GM21723 (cell line): ENCODE measurements around the gene B4GALNT3.

ENCODE experiments used
- ATAC-seq: cut with Tn5 transposase; IDR thresholded peaks from one replicate; pipeline ENCODE4 v1.9.1; 2021; ENCODE audit warnings: mild to moderate bottlenecking, moderate library complexity; ENCODE audit not compliant: unreplicated experiment

B4GALNT3 gene

DNA sequence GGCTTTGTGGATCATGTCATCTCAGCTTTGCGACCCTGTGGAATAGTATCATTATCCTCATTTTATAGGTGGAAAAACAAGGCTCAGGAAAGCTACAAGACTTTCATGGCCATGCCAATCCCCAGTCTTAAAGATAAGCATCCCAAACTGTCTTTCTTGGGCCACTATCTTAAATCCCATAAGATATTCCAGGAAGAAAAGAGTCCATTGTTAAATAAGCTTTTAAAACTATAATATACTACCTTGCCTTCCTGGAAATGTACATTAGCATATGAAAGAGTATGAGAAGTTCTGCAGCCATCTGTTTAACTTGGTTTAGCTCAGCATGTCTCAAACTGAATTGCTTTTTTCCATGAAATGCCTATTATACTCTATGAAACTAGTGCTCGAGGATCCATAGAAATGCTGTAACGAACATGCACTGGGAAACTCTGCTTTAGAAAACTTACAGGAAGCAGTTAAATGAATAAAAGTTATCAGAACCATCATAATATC is 77.1 kb downstream of the B4GALNT3 start:
- ATAC-seq, result no peak

DNA sequence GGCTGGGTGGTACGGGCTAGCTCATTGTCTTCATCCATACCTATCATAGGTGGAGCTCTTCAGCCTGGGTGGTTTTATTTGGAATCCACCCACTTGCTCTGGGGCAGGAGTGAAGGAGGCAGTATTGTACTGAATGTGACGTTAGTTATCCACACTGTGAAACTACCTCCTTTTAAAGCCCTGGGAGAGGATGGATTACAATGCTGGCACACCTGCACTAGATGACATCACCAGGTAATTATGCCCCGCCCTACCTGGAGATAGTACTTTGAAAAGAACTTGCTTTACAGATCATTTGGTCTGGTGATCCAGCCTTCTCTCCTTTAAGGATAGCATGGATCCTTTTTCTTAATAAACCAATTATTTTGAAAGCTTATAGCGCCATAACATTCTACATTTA is 78.0 kb downstream of the B4GALNT3 start:
- ATAC-seq, result no peak

- ATAC-seq, result no peak
Observed at GRCh38 chr12:538731-539539, 79.2 kb downstream of the B4GALNT3 start.

DNA sequence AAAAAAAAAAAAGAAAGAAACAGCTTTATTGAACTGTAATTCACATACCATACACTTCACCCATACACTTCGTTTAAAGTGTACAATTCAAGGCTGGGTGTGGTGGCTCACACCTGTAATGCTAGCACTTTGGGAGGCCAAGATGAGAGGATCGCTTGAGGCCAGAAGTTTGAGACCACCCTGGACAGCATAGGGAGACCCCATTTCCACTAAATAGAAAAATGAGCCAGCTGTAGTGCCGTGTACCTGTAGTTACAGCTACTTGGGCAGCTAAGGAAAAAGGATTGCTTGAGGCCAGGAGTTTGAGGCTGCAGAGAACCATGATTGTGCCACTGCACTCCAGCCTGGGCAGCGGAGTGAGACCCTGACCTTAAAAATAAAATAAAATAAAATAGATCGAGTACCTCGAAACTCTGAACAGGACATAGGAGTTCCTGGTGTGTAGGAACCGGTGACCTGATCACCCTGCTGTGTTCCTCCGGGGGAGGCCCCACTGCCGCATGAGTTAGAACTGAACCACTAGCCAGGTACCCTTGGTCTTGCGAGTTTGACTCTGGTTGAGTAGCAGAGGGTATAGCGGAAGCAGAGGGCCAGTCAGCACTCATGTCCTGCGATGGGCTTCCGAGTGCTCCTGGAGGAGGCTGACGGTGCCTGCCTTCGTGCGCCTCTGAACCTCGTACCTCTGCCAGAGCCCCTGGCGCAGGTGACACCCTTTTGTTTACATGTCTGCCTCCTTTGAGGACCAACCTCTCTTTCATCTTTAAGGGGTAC is 80.0 kb downstream of the B4GALNT3 start:
- no peak for ATAC-seq

DNA sequence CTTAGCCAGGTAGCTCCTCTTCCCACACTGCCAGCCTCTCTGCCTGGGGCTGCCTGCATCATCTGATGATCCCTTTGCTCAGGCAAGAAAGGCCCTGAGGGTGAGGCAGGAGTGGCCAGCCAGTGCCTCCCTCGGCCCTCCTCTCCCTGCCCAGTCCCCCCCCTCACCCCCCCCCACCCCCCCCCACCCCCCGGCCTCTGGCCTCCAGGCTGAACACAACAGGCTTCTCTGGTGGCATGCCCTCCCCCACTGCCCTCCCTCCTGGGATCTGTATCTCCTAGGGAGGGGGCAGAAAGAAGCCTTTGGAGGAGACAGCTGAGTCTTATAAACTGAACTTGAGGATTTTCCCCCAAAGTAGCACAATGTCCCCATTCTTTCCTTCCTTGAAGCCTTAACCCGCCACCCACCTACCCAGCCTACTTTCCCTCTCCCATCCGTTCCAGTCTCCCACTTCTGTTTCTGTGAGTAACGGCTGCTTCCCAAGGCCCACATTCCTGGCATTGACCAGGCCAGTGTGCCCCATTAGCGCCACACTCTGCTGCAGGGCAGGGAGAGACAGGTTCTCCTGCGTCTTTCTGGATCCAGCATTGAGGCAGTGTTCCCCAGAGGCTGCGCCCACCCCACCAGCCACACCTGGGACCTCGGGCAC is 82.1 kb downstream of the B4GALNT3 start:
- ATAC-seq, result no peak

DNA sequence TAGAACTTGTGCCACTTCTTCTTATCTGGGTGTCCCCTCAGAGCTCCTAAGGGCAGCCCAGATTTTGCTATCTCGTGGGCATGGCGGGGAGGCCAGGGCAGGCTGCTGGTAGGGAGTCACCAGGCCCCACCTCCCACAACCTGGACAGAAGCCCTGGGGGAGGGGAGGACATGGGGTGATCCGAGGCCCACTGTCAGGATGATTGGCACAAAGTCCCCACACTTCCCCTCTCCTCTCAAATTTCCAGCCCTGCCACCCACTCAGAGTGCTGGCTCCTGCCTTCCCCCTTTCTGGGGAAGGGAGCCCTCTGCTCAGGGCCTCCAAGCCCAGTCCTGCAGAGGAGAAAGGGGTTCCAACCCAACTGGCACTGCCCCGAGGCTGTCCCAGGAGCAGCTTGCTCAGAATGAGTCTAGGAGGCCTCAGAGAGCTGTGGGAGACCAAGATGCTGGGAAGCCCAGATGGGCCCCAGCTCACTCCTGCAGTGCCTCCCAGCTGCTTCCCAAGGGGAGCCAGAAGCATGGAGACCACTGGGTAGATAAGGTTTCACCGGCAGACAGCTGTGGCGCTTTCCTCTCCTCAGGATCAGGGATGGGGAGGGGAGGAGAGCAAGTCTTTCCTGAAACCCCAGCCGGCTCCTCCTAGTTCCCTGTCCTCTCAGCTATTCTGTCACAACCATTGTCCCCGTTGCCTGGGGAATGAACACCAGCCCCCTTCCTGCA is 82.8 kb downstream of the B4GALNT3 start:
- no peak for ATAC-seq

GRCh38 chr12:543114-543451 is 83.3 kb downstream of the B4GALNT3 start:
- no peak for ATAC-seq

- no peak for ATAC-seq
Observed at GRCh38 chr12:544142-544541, 84.4 kb downstream of the B4GALNT3 start.

GRCh38 chr12:544941-545635 is 85.3 kb downstream of the B4GALNT3 start:
- no peak for ATAC-seq

DNA sequence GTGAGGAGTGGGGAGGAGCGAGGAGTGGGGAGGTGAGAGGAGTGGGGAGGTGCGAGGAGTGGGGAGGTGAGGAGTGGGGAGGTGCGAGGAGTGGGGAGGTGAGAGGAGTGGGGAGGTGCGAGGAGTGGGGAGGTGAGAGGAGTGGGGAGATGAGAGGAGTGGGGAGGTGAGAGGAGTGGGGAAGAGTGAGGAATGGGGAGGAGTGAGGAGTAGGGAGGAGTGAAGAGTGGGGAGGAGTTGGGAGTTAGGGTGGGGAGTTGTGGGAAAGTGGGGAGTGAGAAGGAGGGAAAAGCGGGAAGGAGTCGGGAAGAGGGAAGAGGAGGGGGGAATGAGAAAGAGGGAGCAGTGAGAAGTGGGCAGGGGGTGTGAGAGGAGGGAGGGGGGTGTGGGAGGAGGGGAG is 86.1 kb downstream of the B4GALNT3 start:
- ATAC-seq, result no peak

DNA sequence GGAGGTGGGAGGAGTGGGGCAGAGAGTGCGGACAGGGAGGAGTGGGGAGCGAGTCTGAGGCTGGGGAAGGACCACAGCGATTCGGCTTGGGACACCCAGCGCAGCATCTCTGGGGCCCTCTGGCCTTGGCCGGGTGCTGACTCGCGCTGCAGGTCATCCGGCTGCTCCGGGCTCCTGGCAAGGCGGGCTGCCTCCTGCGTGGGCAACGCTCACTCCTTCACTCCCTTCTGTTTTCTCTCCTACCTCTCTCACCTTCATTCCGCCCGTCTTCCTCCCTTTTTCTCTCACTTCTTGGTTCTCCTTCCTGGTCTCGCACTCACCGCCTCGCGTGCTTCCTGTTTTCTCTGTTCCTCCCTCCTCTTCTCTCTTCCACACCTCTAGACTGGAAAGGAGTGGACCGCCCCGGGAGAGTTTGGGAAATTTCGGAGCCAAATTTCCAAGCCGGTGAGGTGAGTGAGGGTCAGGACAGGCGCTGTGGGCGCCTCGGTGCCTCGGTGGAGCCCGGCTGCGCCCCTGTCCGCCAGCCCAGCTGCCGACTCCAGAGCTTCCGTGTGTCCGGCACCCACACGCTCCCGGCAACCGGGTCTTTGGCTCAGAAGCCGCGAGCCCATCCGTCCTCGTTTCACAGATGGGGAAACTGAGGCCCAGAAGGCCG is 86.7 kb downstream of the B4GALNT3 start:
- no peak for ATAC-seq

GRCh38 chr12:546920-547845 is 87.4 kb downstream of the B4GALNT3 start:
- ATAC-seq, result no peak

GRCh38 chr12:547883-548470 is 88.2 kb downstream of the B4GALNT3 start:
- ATAC-seq, result no peak

- no peak for ATAC-seq
Observed at GRCh38 chr12:549476-550082, 89.8 kb downstream of the B4GALNT3 start.

- no peak for ATAC-seq
Observed at GRCh38 chr12:550473-551260, 90.9 kb downstream of the B4GALNT3 start.

DNA sequence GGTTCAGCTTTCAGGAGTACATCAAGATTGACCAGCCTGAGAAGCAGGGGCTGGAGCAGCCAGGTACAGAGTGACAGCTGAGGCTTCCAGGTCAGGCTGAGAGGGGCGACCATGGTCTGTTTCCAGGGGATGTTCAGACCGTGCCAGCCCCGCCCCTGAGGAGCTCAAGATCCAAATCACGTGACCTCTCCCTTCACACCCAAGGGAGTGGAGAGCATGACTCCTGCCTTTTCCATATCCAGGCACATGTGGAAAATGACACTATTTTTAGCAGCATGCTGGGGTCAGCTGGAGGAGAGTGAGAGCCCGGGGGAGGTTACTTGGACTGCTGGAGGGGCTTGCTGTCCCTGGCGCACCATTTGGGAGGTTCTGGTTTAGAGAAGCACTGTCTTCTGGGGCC is 92.7 kb downstream of the B4GALNT3 start:
- ATAC-seq, result no peak
